Lower leg skin (tissue), 3 donors: Measurements from ENCODE around the gene KRT6A.

ENCODE experiments used
- POLR2A ChIP-seq, 2 donors: fragments of 450-650 bp; IDR thresholded peaks; one replicate each; pipeline ENCODE4 v1.6.1; 2016 to 2017; ENCODE audit warnings: antibody characterized with exemption in 2 of 2, mild to moderate bottlenecking in 1 of 2, moderate library complexity in 1 of 2
- TF ChIP-seq, protein P1 (sequence below), 3 donors: fragments of 450-650 bp; IDR thresholded peaks; one replicate each; pipeline ENCODE4 v1.5.1; 2016; ENCODE audit warnings: antibody characterized with exemption in 3 of 3, mild to moderate bottlenecking in 3 of 3, moderate library complexity in 2 of 3

GRCh38 chr12:52496054-52496453, 3.0 kb upstream of the KRT6A start:
- no peak for TF ChIP-seq POLR2A (IDR thresholded peaks at IDR 0.05)
- TF ChIP-seq, protein P1, sequence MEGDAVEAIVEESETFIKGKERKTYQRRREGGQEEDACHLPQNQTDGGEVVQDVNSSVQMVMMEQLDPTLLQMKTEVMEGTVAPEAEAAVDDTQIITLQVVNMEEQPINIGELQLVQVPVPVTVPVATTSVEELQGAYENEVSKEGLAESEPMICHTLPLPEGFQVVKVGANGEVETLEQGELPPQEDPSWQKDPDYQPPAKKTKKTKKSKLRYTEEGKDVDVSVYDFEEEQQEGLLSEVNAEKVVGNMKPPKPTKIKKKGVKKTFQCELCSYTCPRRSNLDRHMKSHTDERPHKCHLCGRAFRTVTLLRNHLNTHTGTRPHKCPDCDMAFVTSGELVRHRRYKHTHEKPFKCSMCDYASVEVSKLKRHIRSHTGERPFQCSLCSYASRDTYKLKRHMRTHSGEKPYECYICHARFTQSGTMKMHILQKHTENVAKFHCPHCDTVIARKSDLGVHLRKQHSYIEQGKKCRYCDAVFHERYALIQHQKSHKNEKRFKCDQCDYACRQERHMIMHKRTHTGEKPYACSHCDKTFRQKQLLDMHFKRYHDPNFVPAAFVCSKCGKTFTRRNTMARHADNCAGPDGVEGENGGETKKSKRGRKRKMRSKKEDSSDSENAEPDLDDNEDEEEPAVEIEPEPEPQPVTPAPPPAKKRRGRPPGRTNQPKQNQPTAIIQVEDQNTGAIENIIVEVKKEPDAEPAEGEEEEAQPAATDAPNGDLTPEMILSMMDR (IDR thresholded peaks at IDR 0.05), result no peak
